Panc1 (cell line): ENCODE measurements around the gene VCX3B. TPM values are rescaled to one million over a fixed set of nuclear protein-coding genes. Genes with fewer than 3 reads are reported as not detected.

Source experiments
- ATAC-seq: fragments of 200-7000 bp; cut with Tn5 transposase; 2 replicates; pipeline ENCODE4 v1.9.1; 2020; ENCODE audit warnings: mild to moderate bottlenecking, moderate library complexity
- BruUV-seq: library from RNA; stranded (reverse); fragments of 400-500 nt; replicated peaks from 2 replicates; lab custom pipeline; 2021; lab: Mats Ljungman, UMichigan
- CTCF ChIA-PET: fragments of 300-600 bp; sonication (Branson Sonifier 250); formaldehyde crosslinking; loops from one replicate; lab custom pipeline; 2022; ENCODE audit warnings: antibody characterized with exemption; lab: Charles Lee
- POLR2A ChIA-PET: fragments of 300-600 bp; sonication (Branson Sonifier 250); formaldehyde crosslinking; loops from one replicate; lab custom pipeline; 2022; ENCODE audit warnings: antibody characterized with exemption; lab: Charles Lee
- DNase-seq: peaks from one replicate; pipeline ENCODE4 v3.0.0-alpha.2; 2010; ENCODE audit warnings: low read depth, low spot score
- H3K27ac ChIP-seq: 2 replicates; pipeline ENCODE4 v1.5.1; 2011; ENCODE audit warnings: mild to moderate bottlenecking, low read length, inconsistent platforms
- H3K27me3 ChIP-seq: fragments of 200-500 bp; sonication (Bioruptor generic); 2 replicates; pipeline ENCODE4 v1.6.0; 2014; ENCODE audit warnings: low read length, inconsistent platforms; ENCODE audit not compliant: control insufficient read depth, insufficient read depth
- H3K36me3 ChIP-seq: fragments of 200-500 bp; sonication (Bioruptor generic); 2 replicates; pipeline ENCODE4 v1.5.1; 2014; ENCODE audit warnings: inconsistent platforms, mild to moderate bottlenecking, low read length, moderate library complexity; ENCODE audit not compliant: control insufficient read depth, insufficient read depth
- H3K4me1 ChIP-seq: 2 replicates; pipeline ENCODE4 v1.5.1; 2011; ENCODE audit warnings: inconsistent platforms, mild to moderate bottlenecking, low read length, moderate library complexity; ENCODE audit not compliant: control insufficient read depth, insufficient read depth
- H3K4me3 ChIP-seq, 2 experiments: 2 replicates each; pipeline ENCODE4 v1.5.1; 2011 to 2012; ENCODE audit warnings: low read depth in 2 of 2, low read length in 2 of 2, mild to moderate bottlenecking in 2 of 2, inconsistent platforms in 1 of 2, moderate library complexity in 1 of 2
- H3K9me3 ChIP-seq: fragments of 200-500 bp; sonication (Bioruptor generic); 2 replicates; pipeline ENCODE4 v1.5.1; 2014; ENCODE audit warnings: low read depth, mild to moderate bottlenecking, inconsistent platforms, low read length, moderate library complexity; ENCODE audit not compliant: control insufficient read depth, insufficient read depth
- CTCF ChIP-seq: fragments of 450-650 bp; IDR thresholded peaks from 2 replicates; pipeline ENCODE4 v1.5.1; 2017; ENCODE audit warnings: mild to moderate bottlenecking
- POLR2AphosphoS5 ChIP-seq: IDR thresholded peaks from 2 replicates; pipeline ENCODE4 v1.6.1; 2012; ENCODE audit warnings: mild to moderate bottlenecking, low read depth, low read length, moderate library complexity
- REST ChIP-seq, 2 experiments: IDR thresholded peaks; 2 replicates each; pipeline ENCODE4 v1.6.1; 2011 to 2012; ENCODE audit warnings: low read depth in 2 of 2, control low read depth in 1 of 2, low read length in 1 of 2, mild to moderate bottlenecking in 1 of 2, moderate library complexity in 1 of 2; ENCODE audit not compliant: insufficient read depth in 1 of 2
- SIN3A ChIP-seq: IDR thresholded peaks from 2 replicates; pipeline ENCODE4 v1.6.1; 2012; ENCODE audit warnings: low read depth, mild to moderate bottlenecking, low read length, moderate library complexity, borderline replicate concordance; ENCODE audit not compliant: insufficient read depth
- TCF7L2 ChIP-seq: IDR thresholded peaks from 2 replicates; pipeline ENCODE4 v1.6.1; 2011; ENCODE audit warnings: mild to moderate bottlenecking, low read depth, low read length, inconsistent platforms
- in situ Hi-C: cut with HindIII; loops from 2 replicates; pipeline ENCODE4 v1.10.0; 2016; ENCODE audit warnings: low sequenced_read_pairs, low pct_unique_long_range_greater_than_20kb
- intact Hi-C: fragments of 100-400 bp; cut with micrococcal nuclease; formaldehyde crosslinking; loops from one replicate; pipeline ENCODE4 v1.10.0; 2022; ENCODE audit not compliant: unreplicated experiment
- total RNA-seq: library from RNA; stranded (reverse); gene quantifications from one replicate; pipeline ENCODE4 v1.2.1, GENCODE V29; 2021; ENCODE audit not compliant: unreplicated experiment

Gene VCX3B
- total RNA-seq, 1 experiment from 2014 or later, result not detected

- Histone ChIP-seq H3K36me3 (no peaks in the 10 kb centered on the region), H3K27ac (no peak overlapping the region), H3K4me1 (no peaks in the 10 kb centered on the region), H3K27me3 (no peaks in the 10 kb centered on the region), H3K4me3 (no peak overlapping the region), H3K9me3 (no peaks in the 10 kb centered on the region)
- intact Hi-C loops, result no loop called here
- no peak for TF ChIP-seq REST (IDR thresholded peaks at IDR 0.05; ENCODE audit: insufficient read depth in 1 of 2, low read depth in 2 of 2, low read length in 1 of 2)
- peak; percentile 16; the same call in 1 of the 2 replicates for TF ChIP-seq CTCF
- no peak for TF ChIP-seq TCF7L2
- no peak for TF ChIP-seq POLR2AphosphoS5
- CTCF ChIA-PET, result no interaction called here
- BruUV-seq, result no TSS peak
- POLR2A ChIA-PET, result no interaction called here
- in situ Hi-C loops, result no loop called here
- no peak for ATAC-seq
- DNase-seq, result no peak
Measured at GRCh38 chrX:8455557-8455956, 9.1 kb upstream of the VCX3B start.

DNA sequence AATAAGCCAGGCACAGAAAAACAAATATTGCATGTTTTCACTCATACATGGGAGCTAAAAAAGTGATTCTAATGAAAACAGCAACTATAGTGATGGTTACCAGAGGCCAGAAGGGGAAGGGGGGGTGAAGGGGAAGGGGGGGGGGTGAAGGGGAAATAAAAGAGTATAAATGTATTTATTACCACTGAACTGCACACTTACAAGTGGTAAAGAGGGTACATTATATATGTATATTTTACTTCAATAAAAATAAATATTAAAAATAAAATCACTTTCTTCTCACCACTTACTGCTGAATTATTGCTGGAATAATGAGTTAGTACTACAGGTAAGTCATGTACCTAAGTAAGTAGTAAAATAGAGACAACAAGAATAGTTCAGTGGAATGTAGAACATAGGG, 2.1 kb upstream of the VCX3B start:
- Histone ChIP-seq H3K4me1 (no peaks in the 10 kb centered on the region), H3K4me3 (no peak overlapping the region), H3K36me3 (no peaks in the 10 kb centered on the region), H3K27ac (no peak overlapping the region), H3K27me3 (no peaks in the 10 kb centered on the region), H3K9me3 (no peaks in the 10 kb centered on the region)
- ChIA-PET POLR2A (no interaction called here), CTCF (no interaction called here)
- ATAC-seq, result no peak
- in situ Hi-C loops, result no loop called here
- no peak for DNase-seq
- intact Hi-C loops, result no loop called here
- no peak for TF ChIP-seq CTCF
- no peak for TF ChIP-seq TCF7L2
- TF ChIP-seq SIN3A, result no peak
- TF ChIP-seq REST (IDR thresholded peaks at IDR 0.05; ENCODE audit: insufficient read depth in 1 of 2, low read depth in 2 of 2, low read length in 1 of 2), result no peak
- TF ChIP-seq POLR2AphosphoS5, result no peak
- BruUV-seq, result no TSS peak
